HG03565 (cell line): ENCODE results near the gene NHLRC4.
A peak's percentile ranks its signal among the peaks of the same experiment; 100 is the strongest.

Experiments
- ATAC-seq: cut with Tn5 transposase; IDR thresholded peaks from one replicate; pipeline ENCODE4 v1.9.1; 2021; ENCODE audit warnings: mild to moderate bottlenecking, moderate library complexity; ENCODE audit not compliant: unreplicated experiment

NHLRC4 gene, protein sequence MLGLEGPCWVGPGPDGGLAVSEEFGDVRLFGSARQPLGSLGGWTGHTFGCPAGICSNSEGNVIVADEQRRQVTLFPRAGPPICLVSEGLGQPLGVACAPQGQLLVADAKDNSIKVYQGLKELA

GRCh38 chr16:566475-567372, at the start of gene NHLRC4:
Gene NHLRC4 (plus strand): TSS chr16:567005. CDS start chr16:568048, 1,043 bp downstream.
- no peak for ATAC-seq

DNA sequence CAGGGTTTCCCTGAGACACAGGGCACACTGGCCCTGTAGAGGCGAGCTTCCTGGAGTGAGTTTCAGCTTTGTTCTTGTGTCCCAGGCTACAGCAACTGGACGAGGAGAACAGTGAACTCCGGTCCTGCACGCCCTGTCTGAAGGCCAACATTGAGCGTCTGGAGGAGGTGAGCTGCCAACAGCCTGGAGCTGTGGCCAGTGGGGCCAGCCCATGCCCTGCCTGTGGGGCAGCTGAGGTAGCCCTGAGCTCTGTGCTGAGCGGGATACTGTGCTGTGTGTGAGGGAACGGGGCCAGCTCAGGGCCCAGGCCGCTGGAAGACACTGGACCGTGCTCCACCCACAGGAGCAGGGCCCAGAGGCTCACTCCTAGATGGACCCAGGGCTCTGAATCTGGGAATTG, 47.9 kb upstream of the NHLRC4 start:
- no peak for ATAC-seq

GRCh38 chr16:519425-519824, 47.4 kb upstream of the NHLRC4 start:
- ATAC-seq = no peak

DNA sequence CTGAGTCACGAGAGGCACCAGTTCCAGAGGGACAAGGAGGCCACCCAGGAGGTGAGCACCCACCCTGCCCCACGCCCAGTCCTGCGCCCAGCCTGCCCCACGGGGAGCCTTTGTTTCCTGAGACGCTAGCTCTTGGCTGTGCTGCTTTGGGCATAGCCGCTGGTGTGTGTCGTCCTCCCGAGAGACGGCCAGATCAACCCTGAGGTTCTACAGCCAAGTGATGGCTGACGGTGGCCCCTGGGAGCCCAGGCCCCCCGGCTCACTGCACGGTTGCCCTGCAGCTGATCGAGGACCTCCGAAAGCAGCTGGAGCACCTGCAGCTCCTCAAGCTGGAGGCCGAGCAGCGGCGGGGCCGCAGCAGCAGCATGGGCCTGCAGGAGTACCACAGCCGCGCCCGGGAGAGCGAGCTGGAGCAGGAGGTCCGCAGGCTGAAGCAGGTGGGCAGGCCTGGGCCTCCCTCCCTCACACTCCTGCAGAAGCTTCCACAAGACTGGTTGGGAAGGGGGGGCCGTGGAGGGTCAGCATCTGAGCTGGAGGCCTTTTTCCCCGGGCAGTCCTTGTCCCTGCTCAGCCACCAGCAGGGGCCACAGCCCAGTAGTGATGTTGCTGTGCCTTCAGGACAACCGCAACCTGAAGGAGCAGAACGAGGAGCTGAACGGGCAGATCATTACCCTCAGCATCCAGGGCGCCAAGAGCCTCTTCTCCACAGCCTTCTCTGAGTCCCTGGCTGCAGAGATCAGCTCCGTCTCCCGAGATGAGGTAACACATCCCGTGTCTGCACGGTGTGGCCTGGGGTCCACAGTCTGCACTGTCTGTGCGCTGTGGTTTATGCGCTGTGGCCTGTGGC, 46.7 kb upstream of the NHLRC4 start:
- ATAC-seq = no peak

GRCh38 chr16:520847-521246, 46.0 kb upstream of the NHLRC4 start:
- no peak for ATAC-seq

GRCh38 chr16:521381-522210, 45.2 kb upstream of the NHLRC4 start:
- ATAC-seq = no peak

DNA sequence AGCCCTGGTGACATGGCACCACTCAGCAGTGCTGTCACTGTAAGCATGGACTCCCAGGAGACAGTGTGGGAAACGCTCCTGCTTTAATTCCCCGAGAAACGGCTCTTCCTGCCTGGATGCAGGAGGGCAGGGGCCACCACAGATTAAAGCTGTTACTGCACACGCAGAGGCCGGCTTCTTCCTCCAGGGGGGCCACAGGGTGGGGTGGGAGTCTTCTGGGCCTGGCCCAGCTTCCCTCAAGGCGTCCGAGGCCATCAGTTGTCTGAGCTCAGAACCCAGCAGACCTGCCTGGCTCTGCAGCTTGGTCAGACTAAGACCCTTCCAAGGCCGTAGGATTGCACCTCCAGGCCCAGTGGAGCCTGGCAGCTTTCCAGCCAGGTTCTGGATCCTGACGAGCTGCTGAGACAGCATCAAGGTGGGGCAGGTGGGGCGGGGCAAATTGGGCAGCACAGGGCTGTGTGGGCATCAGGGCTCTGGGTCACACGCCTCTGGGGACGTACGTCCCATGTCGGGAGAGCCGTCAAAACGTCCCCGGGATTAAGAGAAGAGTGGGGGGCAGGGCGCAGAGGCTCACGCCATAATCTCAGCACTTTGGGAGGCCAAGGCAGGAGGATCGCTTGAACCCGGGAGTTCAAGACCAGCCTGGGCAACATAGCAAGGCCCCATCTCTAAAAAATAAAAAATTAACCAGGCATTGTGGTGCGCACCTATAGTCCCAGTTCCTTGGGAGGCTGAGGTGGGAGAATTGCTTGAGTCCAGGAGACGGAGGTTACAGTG, 44.3 kb upstream of the NHLRC4 start:
- ATAC-seq = no peak

DNA sequence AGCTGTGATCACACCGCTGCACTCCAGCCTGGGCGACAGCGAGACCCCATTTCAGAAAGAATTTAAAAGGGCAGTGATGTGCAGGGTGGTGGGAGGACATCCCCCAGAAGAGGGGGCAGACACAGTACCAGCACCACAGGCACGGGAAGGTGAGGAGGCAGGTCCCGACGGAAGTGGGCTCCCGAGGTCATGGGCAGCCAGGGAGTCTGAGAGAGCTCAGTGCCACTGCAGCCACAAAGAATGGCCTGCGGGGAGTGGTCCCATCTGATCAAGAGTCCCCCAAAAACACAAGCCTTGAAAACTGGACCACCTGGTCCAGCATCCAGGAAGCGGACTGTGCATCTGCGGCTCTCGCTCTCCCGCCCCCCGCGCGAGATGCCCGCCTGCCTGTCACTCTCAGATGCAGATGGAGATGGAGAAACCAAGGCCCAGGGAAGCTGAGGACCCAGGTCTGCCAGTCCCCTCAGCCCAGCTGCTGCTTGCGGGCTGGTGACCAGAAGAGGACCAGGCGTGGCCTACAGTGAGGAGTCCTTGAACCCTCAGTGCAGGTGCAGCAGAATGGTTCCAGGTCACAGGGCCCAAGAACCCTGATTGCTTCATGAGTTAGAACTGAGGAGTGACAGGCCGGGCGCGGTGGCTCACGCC, 43.6 kb upstream of the NHLRC4 start:
- no peak for ATAC-seq

- ATAC-seq = no peak
These were observed 42.3 kb upstream of the NHLRC4 start for GRCh38 chr16:524274-525040.

- no peak for ATAC-seq
These were observed 41.7 kb upstream of the NHLRC4 start for GRCh38 chr16:525123-525519.

- ATAC-seq = no peak
These were observed 41.2 kb upstream of the NHLRC4 start for GRCh38 chr16:525520-526180.

- ATAC-seq = no peak
These were observed 40.4 kb upstream of the NHLRC4 start for GRCh38 chr16:526181-527014.

- ATAC-seq = peak; percentile 43
These were observed 39.5 kb upstream of the NHLRC4 start, which contains the start of gene CAPN15 for GRCh38 chr16:527015-527903. Gene CAPN15 (plus strand): TSS chr16:527712. CDS start chr16:546839, 19,127 bp downstream.

GRCh38 chr16:528111-529011, 38.4 kb upstream of the NHLRC4 start:
- ATAC-seq = peak; percentile 4

GRCh38 chr16:529012-529575, 37.7 kb upstream of the NHLRC4 start:
- ATAC-seq = no peak
